HepG2 (cell line): ENCODE results near the gene CEBPG. TPM values are rescaled to one million over a fixed set of nuclear protein-coding genes. Genes with fewer than 3 reads are reported as not detected.

ENCODE experiments used
- ATRX ChIP-seq: sonication (generic); formaldehyde crosslinking; IDR thresholded peaks from 2 replicates; pipeline ENCODE4 v1.4.0; 2020; ENCODE audit warnings: missing genetic modification reagents, borderline replicate concordance
- CSRNP1 ChIP-seq: sonication (generic); formaldehyde crosslinking; IDR thresholded peaks from 2 replicates; pipeline ENCODE4 v1.8.1; 2023; ENCODE audit warnings: mild to moderate bottlenecking, missing genetic modification reagents
- DMAP1 ChIP-seq: IDR thresholded peaks from 2 replicates; pipeline ENCODE4 v1.6.1; 2016
- DNMT1 ChIP-seq: sonication (generic); formaldehyde crosslinking; IDR thresholded peaks from 2 replicates; pipeline ENCODE4 v1.5.1; 2020; ENCODE audit warnings: mild to moderate bottlenecking, missing genetic modification reagents
- GFI1 ChIP-seq: sonication (generic); formaldehyde crosslinking; IDR thresholded peaks from 2 replicates; pipeline ENCODE4 v1.5.0; 2020; ENCODE audit warnings: missing genetic modification reagents, mild to moderate bottlenecking, borderline replicate concordance
- GZF1 ChIP-seq: sonication (generic); formaldehyde crosslinking; IDR thresholded peaks from 2 replicates; pipeline ENCODE4 v1.5.1; 2020; ENCODE audit warnings: mild to moderate bottlenecking, missing genetic modification reagents
- HDAC1 ChIP-seq: sonication (generic); formaldehyde crosslinking; IDR thresholded peaks from 2 replicates; pipeline ENCODE4 v1.5.1; 2020; ENCODE audit warnings: mild to moderate bottlenecking, missing genetic modification reagents
- KAT2B ChIP-seq: fragments of 150-350 bp; IDR thresholded peaks from 2 replicates; pipeline ENCODE4 v1.6.1; 2014; ENCODE audit warnings: low read depth, low read length, borderline replicate concordance
- MAFG ChIP-seq: sonication (generic); formaldehyde crosslinking; IDR thresholded peaks from 2 replicates; pipeline ENCODE4 v1.5.1; 2020; ENCODE audit warnings: mild to moderate bottlenecking, missing genetic modification reagents
- MEF2D ChIP-seq: sonication (generic); formaldehyde crosslinking; IDR thresholded peaks from 2 replicates; pipeline ENCODE4 v1.5.1; 2020; ENCODE audit warnings: mild to moderate bottlenecking, missing genetic modification reagents
- MIXL1 ChIP-seq: IDR thresholded peaks from 2 replicates; pipeline ENCODE4 v1.6.1; 2016
- PAX8 ChIP-seq: sonication (generic); formaldehyde crosslinking; IDR thresholded peaks from 2 replicates; pipeline ENCODE4 v1.8.0; 2022; ENCODE audit warnings: mild to moderate bottlenecking, missing genetic modification reagents, borderline replicate concordance
- PLSCR1 ChIP-seq: sonication (generic); formaldehyde crosslinking; IDR thresholded peaks from 2 replicates; pipeline ENCODE4 v1.5.0; 2020; ENCODE audit warnings: missing genetic modification reagents, mild to moderate bottlenecking, borderline replicate concordance
- SP2 ChIP-seq: sonication (generic); formaldehyde crosslinking; IDR thresholded peaks from 2 replicates; pipeline ENCODE4 v1.5.1; 2020; ENCODE audit warnings: mild to moderate bottlenecking, missing genetic modification reagents
- TFE3 ChIP-seq: IDR thresholded peaks from 2 replicates; pipeline ENCODE4 v1.6.1; 2016
- ZBTB14 ChIP-seq: sonication (generic); formaldehyde crosslinking; IDR thresholded peaks from 2 replicates; pipeline ENCODE4 v1.4.0; 2020; ENCODE audit warnings: missing genetic modification reagents
- ZBTB42 ChIP-seq: sonication (generic); formaldehyde crosslinking; IDR thresholded peaks from 2 replicates; pipeline ENCODE4 v1.5.0; 2020; ENCODE audit warnings: mild to moderate bottlenecking, missing genetic modification reagents
- ZBTB8A ChIP-seq: sonication (generic); formaldehyde crosslinking; IDR thresholded peaks from 2 replicates; pipeline ENCODE4 v1.4.0; 2020; ENCODE audit warnings: mild to moderate bottlenecking, low read depth, missing genetic modification reagents, borderline replicate concordance
- ZFP37 ChIP-seq: sonication (generic); formaldehyde crosslinking; IDR thresholded peaks from 2 replicates; pipeline ENCODE4 v1.4.0; 2020; ENCODE audit warnings: missing genetic modification reagents, borderline replicate concordance
- ZMAT3 ChIP-seq: sonication (generic); formaldehyde crosslinking; conservative IDR thresholded peaks from 2 replicates; pipeline ENCODE4 v1.7.0; 2021; ENCODE audit warnings: missing genetic modification reagents
- ZMYM4 ChIP-seq: sonication (generic); formaldehyde crosslinking; IDR thresholded peaks from 2 replicates; pipeline ENCODE4 v1.8.1; 2023; ENCODE audit warnings: mild to moderate bottlenecking, missing genetic modification reagents
- ZNF235 ChIP-seq: sonication (generic); formaldehyde crosslinking; IDR thresholded peaks from 2 replicates; pipeline ENCODE4 v1.8.1; 2023; ENCODE audit warnings: mild to moderate bottlenecking, missing genetic modification reagents, borderline replicate concordance
- ZNF282 ChIP-seq: fragments of 450-650 bp; IDR thresholded peaks from 2 replicates; pipeline ENCODE4 v1.6.1; 2018; ENCODE audit not compliant: partially characterized antibody
- ZNF710 ChIP-seq: sonication (generic); formaldehyde crosslinking; IDR thresholded peaks from 2 replicates; pipeline ENCODE4 v1.5.0; 2020; ENCODE audit warnings: mild to moderate bottlenecking, missing genetic modification reagents, borderline replicate concordance
- polyA plus RNA-seq, 8 experiments: library from polyadenylated mRNA; depleted of rRNA in 3 of 8; stranded (reverse) in 7 of 8; unstranded in 1 of 8; fragments of >200 nt; fragmentation: Illumina TruSeq in 4 of 8; extraction: Trizol in 4 of 8; gene quantifications; 2 replicates each; pipeline versions ENCODE4 v1.2.1 to v1.2.3, GENCODE V29; 2011 to 2016; ENCODE audit warnings: low read depth in 4 of 8, missing spikeins in 1 of 8, mixed read lengths in 1 of 8; ENCODE audit not compliant: insufficient read depth in 1 of 8
- total RNA-seq, 5 experiments: library from RNA; depleted of rRNA; stranded (reverse); fragments of >200 nt; fragmentation: Illumina TruSeq; extraction: Trizol; gene quantifications; 2 replicates each; pipeline ENCODE4 v1.2.3, GENCODE V29; 2016; ENCODE audit warnings: low read depth in 1 of 5

Gene CEBPG
- total and polyA plus RNA-seq, 2 of the 13 experiments (the other 11 are each of a cell fraction or from before 2014, with no cell fraction given): 25.7 to 34.3 TPM

GRCh38 chr19:33396701-33397535 lies 23.4 kb downstream of the CEBPG start (continued):
- TF ChIP-seq ZNF710 (CRISPR knock-in tag) (peak; percentile 97), ZFP37 (CRISPR knock-in tag) (no peak), MAFG (CRISPR knock-in tag) (no peak), GZF1 (CRISPR knock-in tag) (peak; percentile 45; the same call in 1 of the 2 replicates), DNMT1 (CRISPR knock-in tag) (no peak), CSRNP1 (CRISPR knock-in tag) (no peak; the same call in 1 of the 2 replicates), ZBTB14 (no peak), HDAC1 (CRISPR knock-in tag) (peak; percentile 98), ZBTB42 (CRISPR knock-in tag) (peak; percentile 83), ZNF235 (CRISPR knock-in tag) (no peak), KAT2B (no peak), ZMAT3 (CRISPR knock-in tag) (peak; percentile 92), ZNF282 (no peak), DMAP1 (peak; percentile 81), ZBTB8A (CRISPR knock-in tag) (no peak), ZMYM4 (CRISPR knock-in tag) (peak; percentile 72), TFE3 (CRISPR knock-in tag) (peak; percentile 95), MEF2D (CRISPR knock-in tag) (peak; percentile 95), PAX8 (no peak), GFI1 (CRISPR knock-in tag) (peak; percentile 87), ATRX (no peak), SP2 (no peak), PLSCR1 (CRISPR knock-in tag) (no peak), MIXL1 (CRISPR knock-in tag) (peak; percentile 84; the same call in 1 of the 2 replicates)
